MM.1S (cell line): ENCODE data around the gene SLC37A1.

Source experiments
- EZH2 ChIP-seq: fragments of 300-600 bp; sonication (generic); optimal IDR thresholded peaks from 2 replicates; pipeline ENCODE3; 2017; ENCODE audit warnings: low read depth, mild to moderate bottlenecking, antibody characterized with exemption, low read length, mixed read lengths
- TF ChIP-seq, protein P1 (sequence below): fragments of 300-600 bp; sonication (generic); IDR thresholded peaks from 2 replicates; pipeline ENCODE4 v1.5.1; 2016; ENCODE audit warnings: antibody characterized with exemption, low read length, mixed read lengths

DNA sequence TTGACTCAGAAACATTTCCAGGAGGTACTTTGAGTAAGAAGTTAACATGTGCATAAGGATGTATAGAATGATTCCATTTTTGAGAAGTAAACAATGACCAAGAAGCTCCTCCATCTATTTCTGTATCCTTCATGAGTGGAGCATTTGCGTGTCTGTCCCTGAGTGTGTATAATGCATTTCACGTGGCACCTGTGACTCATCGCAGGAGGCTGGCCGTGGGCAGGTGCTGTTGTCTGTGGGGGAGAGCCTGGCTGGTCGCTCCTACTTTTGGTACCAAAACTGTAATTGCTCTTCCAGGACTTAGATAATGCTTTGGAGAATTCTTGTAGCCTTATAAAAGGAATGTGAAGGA is 16.5 kb downstream of the SLC37A1 start:
- TF ChIP-seq, protein P1, sequence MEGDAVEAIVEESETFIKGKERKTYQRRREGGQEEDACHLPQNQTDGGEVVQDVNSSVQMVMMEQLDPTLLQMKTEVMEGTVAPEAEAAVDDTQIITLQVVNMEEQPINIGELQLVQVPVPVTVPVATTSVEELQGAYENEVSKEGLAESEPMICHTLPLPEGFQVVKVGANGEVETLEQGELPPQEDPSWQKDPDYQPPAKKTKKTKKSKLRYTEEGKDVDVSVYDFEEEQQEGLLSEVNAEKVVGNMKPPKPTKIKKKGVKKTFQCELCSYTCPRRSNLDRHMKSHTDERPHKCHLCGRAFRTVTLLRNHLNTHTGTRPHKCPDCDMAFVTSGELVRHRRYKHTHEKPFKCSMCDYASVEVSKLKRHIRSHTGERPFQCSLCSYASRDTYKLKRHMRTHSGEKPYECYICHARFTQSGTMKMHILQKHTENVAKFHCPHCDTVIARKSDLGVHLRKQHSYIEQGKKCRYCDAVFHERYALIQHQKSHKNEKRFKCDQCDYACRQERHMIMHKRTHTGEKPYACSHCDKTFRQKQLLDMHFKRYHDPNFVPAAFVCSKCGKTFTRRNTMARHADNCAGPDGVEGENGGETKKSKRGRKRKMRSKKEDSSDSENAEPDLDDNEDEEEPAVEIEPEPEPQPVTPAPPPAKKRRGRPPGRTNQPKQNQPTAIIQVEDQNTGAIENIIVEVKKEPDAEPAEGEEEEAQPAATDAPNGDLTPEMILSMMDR = no peak
- TF ChIP-seq EZH2 = no peak
